GM12891 (cell line): ENCODE measurements around the gene KCTD16.

Experiments used
- DNase-seq: peaks from one replicate; pipeline ENCODE4 v3.0.0; 2011; ENCODE audit warnings: low spot score; ENCODE audit not compliant: insufficient read length
- FAIRE-seq: peaks from 2 replicates; lab custom pipeline; 2011; peaks lifted over from hg19 to GRCh38; lab: Jason Lieb, UNC
- PAX5 ChIP-seq: IDR thresholded peaks from 2 replicates; pipeline ENCODE4 v1.6.1; 2011; ENCODE audit warnings: low read length, moderate library complexity, mild to moderate bottlenecking; ENCODE audit not compliant: insufficient read depth, severe bottlenecking
- POLR2A ChIP-seq: IDR thresholded peaks from 2 replicates; pipeline ENCODE4 v1.6.1; 2011; ENCODE audit warnings: low read depth, low read length, control low read depth
- POLR2AphosphoS5 ChIP-seq: IDR thresholded peaks from 2 replicates; pipeline ENCODE4 v1.6.1; 2011; ENCODE audit warnings: low read depth, low read length, control low read depth
- POU2F2 ChIP-seq: IDR thresholded peaks from 2 replicates; pipeline ENCODE4 v1.6.1; 2011; ENCODE audit warnings: low read depth, mild to moderate bottlenecking, control low read depth, low read length, moderate library complexity
- SPI1 ChIP-seq: IDR thresholded peaks from 2 replicates; pipeline ENCODE4 v1.6.1; 2011; ENCODE audit warnings: low read depth, low read length, control low read depth
- TAF1 ChIP-seq: IDR thresholded peaks from 2 replicates; pipeline ENCODE4 v1.6.1; 2011; ENCODE audit warnings: low read depth, low read length, control low read depth

The KCTD16 gene

DNA sequence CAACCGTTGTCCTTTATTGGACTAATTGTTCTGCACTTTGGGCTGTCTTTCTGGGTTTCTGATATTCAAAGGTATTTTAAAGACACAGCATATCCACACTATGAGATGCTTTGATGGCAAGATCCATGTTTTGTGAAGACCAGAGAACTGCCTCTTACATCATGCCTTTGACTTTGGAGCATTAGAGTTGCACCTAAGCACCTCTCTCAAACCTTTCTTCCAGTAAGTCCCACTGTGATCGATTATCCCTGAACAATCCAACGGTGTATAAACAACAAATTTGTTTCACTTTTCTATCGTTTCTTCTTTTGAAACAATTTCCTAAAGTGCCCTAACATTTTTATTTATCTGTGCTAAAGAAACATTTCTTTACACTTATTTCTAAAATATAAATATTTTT lies 144.4 kb downstream of the KCTD16 start:
- DNase-seq (no peak), FAIRE-seq (no peak)
- TF ChIP-seq POLR2AphosphoS5 (no peak), POLR2A (no peak), TAF1 (no peak), POU2F2 (no peak), SPI1 (no peak), PAX5 (no peak)

DNA sequence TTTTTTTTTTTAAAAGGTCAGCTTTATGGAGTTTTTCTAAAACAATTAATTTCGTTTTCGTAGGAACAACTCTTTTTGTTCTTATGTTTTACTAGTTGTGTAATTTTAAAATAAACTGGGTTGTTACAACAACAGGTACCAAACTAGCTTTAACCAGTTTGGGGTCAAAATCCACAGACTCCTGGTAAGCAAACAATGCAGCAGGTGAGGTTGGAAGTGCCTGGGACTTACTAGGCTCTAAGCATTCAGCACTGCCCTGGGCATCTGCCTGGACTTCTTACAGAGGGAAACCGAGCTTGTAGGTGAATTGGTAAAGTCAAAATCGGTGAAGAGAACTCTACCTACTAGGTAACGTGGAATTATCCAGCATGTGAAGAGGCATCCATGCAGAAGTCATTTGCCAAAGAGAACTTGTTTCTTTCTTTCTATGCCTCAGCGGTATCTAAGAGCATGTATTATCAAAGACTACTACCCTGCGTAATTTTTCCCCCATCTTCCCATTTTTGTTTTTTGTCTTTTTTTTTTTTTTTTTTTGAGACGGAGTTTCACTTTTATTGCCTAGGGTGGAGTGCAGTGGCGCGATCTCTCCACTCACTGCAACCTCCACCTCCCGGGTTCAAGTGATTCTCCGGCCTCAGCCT lies 145.4 kb downstream of the KCTD16 start:
- DNase-seq (no peak), FAIRE-seq (no peak)
- no peak for TF ChIP-seq PAX5
- TF ChIP-seq SPI1 = no peak
- no peak for TF ChIP-seq POU2F2
- no peak for TF ChIP-seq POLR2A

DNA sequence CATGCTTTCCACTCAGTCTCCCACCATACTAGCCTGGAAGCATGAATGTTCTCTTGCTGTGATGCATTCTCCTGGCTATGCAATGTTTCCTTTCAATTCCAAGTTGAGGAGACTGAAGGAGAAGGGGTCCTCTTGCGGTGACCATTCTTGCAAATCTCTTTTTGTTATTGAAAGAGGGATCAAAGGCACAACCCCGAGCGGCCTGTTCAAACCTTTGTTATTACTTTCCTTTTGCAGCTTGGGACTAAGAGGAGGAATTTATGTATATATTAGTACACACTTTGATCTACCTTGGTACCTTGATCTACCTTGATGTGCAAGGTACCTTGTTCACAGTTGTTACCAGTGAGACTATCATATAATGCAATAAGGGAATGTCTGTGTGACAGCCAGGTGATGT lies 147.3 kb downstream of the KCTD16 start:
- TF ChIP-seq PAX5 (no peak), POU2F2 (no peak), POLR2A (no peak), POLR2AphosphoS5 (no peak), TAF1 (no peak)
- DNase-seq = no peak
- FAIRE-seq = no peak

DNA sequence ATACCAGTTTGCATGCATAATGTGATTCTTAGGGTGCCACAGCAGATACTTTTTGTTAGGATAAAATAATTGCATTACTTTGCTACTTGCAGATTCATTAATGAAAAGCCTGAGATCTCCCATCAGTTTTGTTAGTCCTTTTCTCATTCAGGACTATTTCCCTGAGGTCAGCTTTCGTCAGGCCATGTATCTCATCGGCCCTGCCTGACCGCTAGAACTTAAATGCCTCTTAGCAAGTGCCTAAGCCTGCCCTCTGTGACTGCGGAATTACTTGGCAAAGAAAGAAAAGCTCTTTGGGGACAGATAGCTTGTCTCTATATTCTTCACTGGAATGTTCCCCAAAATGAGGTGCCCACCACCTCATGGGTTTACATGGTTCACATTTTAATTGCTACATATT lies 147.8 kb downstream of the KCTD16 start:
- TF ChIP-seq PAX5 (no peak), SPI1 (no peak), TAF1 (no peak), POLR2AphosphoS5 (no peak), POLR2A (no peak)
- FAIRE-seq (no peak), DNase-seq (no peak)

DNA sequence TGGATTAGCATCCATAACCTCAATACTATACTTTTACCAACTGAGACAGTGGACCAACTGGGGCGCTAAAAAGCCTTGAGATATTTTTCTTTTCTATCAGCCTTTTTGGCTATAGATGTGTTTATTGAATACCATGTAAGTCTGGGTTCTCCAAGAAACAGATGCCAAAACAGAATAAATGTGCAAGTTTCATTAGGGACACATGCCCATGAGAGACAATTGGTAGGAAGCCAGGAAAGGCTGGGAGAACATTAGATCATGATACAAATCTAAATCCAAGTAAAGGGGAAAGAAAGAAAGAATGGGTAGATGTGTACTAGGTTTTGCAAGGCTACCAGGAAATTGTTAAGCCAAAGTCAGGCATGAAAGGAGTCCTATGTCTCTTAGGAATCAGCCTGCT lies 152.5 kb downstream of the KCTD16 start:
- FAIRE-seq (no peak), DNase-seq (no peak)
- TF ChIP-seq POLR2AphosphoS5 (no peak), TAF1 (no peak), SPI1 (no peak), PAX5 (no peak), POLR2A (no peak), POU2F2 (no peak)

DNA sequence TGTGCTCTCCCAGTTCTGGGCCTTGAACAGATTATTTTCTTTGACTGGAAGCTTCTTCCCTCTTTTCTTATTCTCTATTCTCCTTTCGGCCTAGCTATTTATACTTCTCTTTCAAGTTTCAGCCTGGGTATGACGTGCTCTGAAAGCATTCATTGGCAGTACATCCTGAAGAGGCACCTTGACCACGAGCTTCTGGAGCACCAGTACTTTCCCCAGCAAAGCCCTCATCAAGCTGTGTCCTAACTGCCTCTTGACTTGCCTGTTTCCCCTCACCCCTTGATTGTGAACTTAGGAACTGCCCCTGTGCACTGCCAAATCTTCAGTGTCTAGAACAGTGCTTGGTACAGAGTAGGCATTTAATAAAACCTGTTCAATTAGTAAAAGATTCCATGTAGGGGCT lies 154.9 kb downstream of the KCTD16 start:
- TF ChIP-seq POLR2A (no peak), SPI1 (no peak), POLR2AphosphoS5 (no peak), PAX5 (no peak), POU2F2 (no peak), TAF1 (no peak)
- DNase-seq = no peak
- FAIRE-seq = no peak

DNA sequence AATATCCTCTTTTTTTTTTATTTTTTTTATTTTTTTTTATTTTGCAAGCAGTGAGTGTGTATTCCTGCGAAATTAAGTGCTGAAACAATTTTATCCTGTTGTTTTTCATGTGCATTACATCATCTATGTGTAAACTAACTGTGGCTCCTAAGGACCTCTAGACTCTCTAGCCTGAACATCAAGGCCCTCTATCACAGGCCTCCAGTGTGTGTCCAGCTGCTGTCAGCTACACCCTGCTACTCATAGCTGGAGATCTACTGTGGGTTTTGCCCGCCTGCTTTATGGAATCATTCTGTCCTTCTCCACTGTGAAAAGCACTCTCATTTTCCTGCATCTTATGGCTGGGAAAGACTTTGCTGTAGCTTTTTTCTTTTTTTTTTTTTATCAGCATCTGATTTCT lies 157.8 kb downstream of the KCTD16 start:
- TF ChIP-seq TAF1 (no peak), POLR2A (no peak), SPI1 (no peak), POLR2AphosphoS5 (no peak), POU2F2 (no peak), PAX5 (no peak)
- FAIRE-seq (no peak), DNase-seq (no peak)

DNA sequence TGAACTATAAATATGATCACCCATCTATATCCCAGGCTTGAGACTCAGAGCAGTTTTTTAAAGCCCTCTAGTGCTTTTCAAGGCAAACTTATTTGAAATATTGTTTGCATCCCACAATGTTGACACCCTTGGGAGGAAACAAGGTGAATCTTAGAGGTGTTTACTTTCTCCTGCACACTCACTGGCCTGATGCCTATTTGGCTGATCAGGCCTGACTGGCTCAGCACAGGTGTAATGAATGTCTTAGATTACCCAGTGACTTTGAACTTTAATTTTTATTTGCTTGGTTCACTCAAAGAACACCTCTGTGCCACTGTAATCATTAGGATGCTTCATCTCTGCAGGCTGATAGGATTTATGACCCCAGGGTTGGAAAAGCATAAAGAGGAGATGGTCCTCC lies 158.3 kb downstream of the KCTD16 start:
- FAIRE-seq = no peak
- TF ChIP-seq POLR2A (no peak), PAX5 (no peak), TAF1 (no peak), POU2F2 (no peak), SPI1 (no peak), POLR2AphosphoS5 (no peak)

DNA sequence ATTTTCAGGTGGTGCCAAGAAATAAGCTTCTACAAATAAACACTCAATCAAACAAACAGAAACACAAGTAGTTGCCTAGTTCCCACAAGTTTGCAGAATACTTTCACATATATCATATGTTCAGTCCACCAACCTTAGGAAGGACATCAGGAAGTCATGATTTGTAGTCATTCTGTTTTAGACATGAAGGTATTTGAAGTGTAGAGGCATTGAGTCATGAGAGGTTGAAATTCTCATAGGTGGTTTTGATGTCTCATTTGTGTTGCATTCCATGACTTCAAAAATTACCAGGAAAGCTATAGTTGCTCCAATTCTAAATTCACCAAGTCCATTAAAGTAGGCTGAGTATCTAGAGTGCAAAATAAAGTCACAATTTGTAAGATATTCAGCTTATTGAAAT lies 159.0 kb downstream of the KCTD16 start:
- FAIRE-seq (no peak), DNase-seq (no peak)
- TF ChIP-seq TAF1 = no peak

More for the DNA sequence above, 158.3 kb downstream of the KCTD16 start:
- no peak for DNase-seq

DNA sequence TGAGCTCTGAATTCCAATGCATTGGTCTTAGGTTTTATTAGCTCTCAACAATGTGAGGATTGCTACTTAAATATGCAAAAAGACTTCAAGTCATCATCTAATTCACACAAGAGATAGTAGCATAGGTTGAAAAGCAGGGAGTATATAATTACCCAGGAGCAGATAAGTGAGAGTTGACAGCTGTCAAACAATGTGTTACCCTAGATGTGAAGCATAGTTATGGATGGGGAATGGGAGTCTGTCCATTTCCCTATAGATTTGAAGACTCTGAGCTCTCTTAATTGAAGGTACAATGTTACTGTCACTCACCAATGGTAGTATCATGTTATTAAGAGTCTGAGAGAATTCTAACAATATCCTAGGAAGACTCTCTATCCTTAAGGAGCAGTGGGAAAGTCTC lies 160.7 kb downstream of the KCTD16 start:
- no peak for FAIRE-seq
- no peak for TF ChIP-seq POU2F2
- no peak for TF ChIP-seq POLR2A
- no peak for TF ChIP-seq POLR2AphosphoS5
- no peak for TF ChIP-seq TAF1
- TF ChIP-seq SPI1 = no peak
- no peak for TF ChIP-seq PAX5
- no peak for DNase-seq
